ENCODE data around the gene IMMP2L.
"Not testable (repeated sequence)": the region's sequence is repeated elsewhere in the genome, so short reads cannot be mapped to it uniquely, and the experiment has no call there.

The IMMP2L gene

GRCh38 chr7:111294494-111294893 lies 267.8 kb downstream of the IMMP2L start:
- H3K4me3 ChIP-seq (ENCODE audit: low read depth in 1 of 2, low read length in 1 of 2) = no peak overlapping the region
- no peaks in the 10 kb centered on the region for H3K9me3 ChIP-seq
- TF ChIP-seq CTCF (IDR thresholded peaks at IDR 0.05) = no peak
- H3K27ac ChIP-seq = no peak overlapping the region
- H3K4me1 ChIP-seq (ENCODE audit: control insufficient read depth in 1 of 2, insufficient read depth in 1 of 2, low read depth in 1 of 2, low read length in 1 of 2) = no peaks in the 10 kb centered on the region
- no peaks in the 10 kb centered on the region for H3K36me3 ChIP-seq
- H3K27me3 ChIP-seq = no peaks in the 10 kb centered on the region

GRCh38 chr7:111292026-111292470 lies 270.2 kb downstream of the IMMP2L start:
- Histone ChIP-seq H3K4me3 (ENCODE audit: low read depth in 1 of 2, low read length in 1 of 2) (no peak overlapping the region), H3K27ac (no peak overlapping the region), H3K4me1 (ENCODE audit: control insufficient read depth in 1 of 2, insufficient read depth in 1 of 2, low read depth in 1 of 2, low read length in 1 of 2) (no peaks in the 10 kb centered on the region), H3K9me3 (no peaks in the 10 kb centered on the region), H3K36me3 (no peaks in the 10 kb centered on the region), H3K27me3 (no peaks in the 10 kb centered on the region)
- TF ChIP-seq CTCF (IDR thresholded peaks at IDR 0.05) = no peak

- no peak overlapping the region for H3K27ac ChIP-seq
- no peaks in the 10 kb centered on the region for H3K27me3 ChIP-seq
- no peaks in the 10 kb centered on the region for H3K9me3 ChIP-seq
- H3K4me1 ChIP-seq (ENCODE audit: control insufficient read depth in 1 of 2, insufficient read depth in 1 of 2, low read depth in 1 of 2, low read length in 1 of 2) = no peaks in the 10 kb centered on the region
- no peak overlapping the region for H3K4me3 ChIP-seq (ENCODE audit: low read depth in 1 of 2, low read length in 1 of 2)
- H3K36me3 ChIP-seq = no peaks in the 10 kb centered on the region
- TF ChIP-seq CTCF (IDR thresholded peaks at IDR 0.05) = no peak
Measured at GRCh38 chr7:111290982-111291381, 271.3 kb downstream of the IMMP2L start.

GRCh38 chr7:111290419-111290818 lies 271.9 kb downstream of the IMMP2L start:
- H3K4me3 ChIP-seq (ENCODE audit: low read depth in 1 of 2, low read length in 1 of 2) = no peak overlapping the region
- H3K4me1 ChIP-seq (ENCODE audit: control insufficient read depth in 1 of 2, insufficient read depth in 1 of 2, low read depth in 1 of 2, low read length in 1 of 2) = no peaks in the 10 kb centered on the region
- H3K27me3 ChIP-seq = no peaks in the 10 kb centered on the region
- H3K9me3 ChIP-seq = no peaks in the 10 kb centered on the region
- H3K36me3 ChIP-seq = no peaks in the 10 kb centered on the region
- no peak overlapping the region for H3K27ac ChIP-seq
- no peak for TF ChIP-seq CTCF (IDR thresholded peaks at IDR 0.05)

GRCh38 chr7:111288441-111288840 lies 273.9 kb downstream of the IMMP2L start:
- H3K4me1 ChIP-seq (ENCODE audit: control insufficient read depth in 1 of 2, insufficient read depth in 1 of 2, low read depth in 1 of 2, low read length in 1 of 2) = not testable (repeated sequence)

GRCh38 chr7:111282626-111283025 lies 279.7 kb downstream of the IMMP2L start:
- H3K27me3 ChIP-seq = no peaks in the 10 kb centered on the region
- no peak for TF ChIP-seq CTCF (IDR thresholded peaks at IDR 0.05)
- H3K4me1 ChIP-seq (ENCODE audit: control insufficient read depth in 1 of 2, insufficient read depth in 1 of 2, low read depth in 1 of 2, low read length in 1 of 2) = no peaks in the 10 kb centered on the region
- H3K9me3 ChIP-seq = no peaks in the 10 kb centered on the region
- H3K27ac ChIP-seq = no peak overlapping the region
- H3K4me3 ChIP-seq (ENCODE audit: low read depth in 1 of 2, low read length in 1 of 2) = no peak overlapping the region
- no peaks in the 10 kb centered on the region for H3K36me3 ChIP-seq

More at GRCh38 chr7:111288441-111288840, 273.9 kb downstream of the IMMP2L start:
- H3K27ac ChIP-seq; H3K36me3 ChIP-seq; H3K9me3 ChIP-seq; H3K27me3 ChIP-seq; H3K4me3 ChIP-seq (ENCODE audit: low read depth in 1 of 2, low read length in 1 of 2): not testable (repeated sequence)
